SU-DHL-6 (cell line): Measurements from ENCODE around the gene PLA2G5.

ENCODE experiments used
- CTCF ChIP-seq: fragments of 200-600 bp; sonication (generic); IDR thresholded peaks from one replicate; pipeline ENCODE4 v1.5.1; 2017; ENCODE audit warnings: antibody characterized with exemption, mild to moderate bottlenecking, low read length, moderate library complexity; ENCODE audit not compliant: insufficient read depth, poor library complexity, severe bottlenecking
- EZH2phosphoT487 ChIP-seq: fragments of 200-600 bp; sonication (generic), shearing (Covaris generic); conservative IDR thresholded peaks from 2 replicates; pipeline ENCODE4 v1.6.1; 2018; ENCODE audit warnings: mild to moderate bottlenecking, antibody characterized with exemption, low read length, moderate library complexity, mixed read lengths

GRCh38 chr1:20126041-20126805 lies 56.2 kb downstream of the PLA2G5 start:
- TF ChIP-seq CTCF: no peak
- no peak for TF ChIP-seq EZH2phosphoT487
